ENCODE results near the gene RPS15A.

The RPS15A gene

DNA sequence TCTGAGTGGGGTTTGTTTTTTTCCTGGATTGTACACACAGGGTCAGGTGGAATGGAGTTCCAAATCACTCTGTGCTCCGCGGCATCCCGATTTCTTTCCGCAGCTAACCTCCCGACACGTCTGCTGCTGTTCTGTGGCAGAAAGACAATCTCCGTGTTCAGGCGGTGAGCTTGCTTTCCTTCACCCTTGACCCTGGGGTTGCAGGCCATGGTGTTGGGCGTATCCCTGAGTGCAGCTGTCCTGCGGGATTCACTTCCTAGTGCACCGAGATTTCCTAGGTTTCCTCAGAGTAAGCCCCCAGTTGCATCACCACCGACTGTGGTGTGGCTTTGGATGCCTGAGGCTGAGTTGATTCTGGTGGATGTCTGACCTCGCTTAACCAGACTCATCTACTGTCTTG lies 19.0 kb upstream of the RPS15A start:
- no peak overlapping the region for H3K27ac ChIP-seq (ENCODE audit: low read depth, low read length)
- 97% methylated on average over 13 of the region's 13 CpGs for WGBS
- H3K9me3 ChIP-seq (ENCODE audit: insufficient read depth, low read depth, low read length) = no peaks in the 10 kb centered on the region
- no peak overlapping the region for H3K9ac ChIP-seq (ENCODE audit: low read depth, low read length)
- no peaks in the 10 kb centered on the region for H3K27me3 ChIP-seq (ENCODE audit: insufficient read depth, low read length)
- H3K4me1 ChIP-seq (ENCODE audit: insufficient read depth, low read length) = peaks cover 28% of the 10 kb centered on the region
- no peak overlapping the region for H3K4me3 ChIP-seq (ENCODE audit: low read length)
- H3K36me3 ChIP-seq (ENCODE audit: insufficient read depth, low read length) = peaks cover 68% of the 10 kb centered on the region

DNA sequence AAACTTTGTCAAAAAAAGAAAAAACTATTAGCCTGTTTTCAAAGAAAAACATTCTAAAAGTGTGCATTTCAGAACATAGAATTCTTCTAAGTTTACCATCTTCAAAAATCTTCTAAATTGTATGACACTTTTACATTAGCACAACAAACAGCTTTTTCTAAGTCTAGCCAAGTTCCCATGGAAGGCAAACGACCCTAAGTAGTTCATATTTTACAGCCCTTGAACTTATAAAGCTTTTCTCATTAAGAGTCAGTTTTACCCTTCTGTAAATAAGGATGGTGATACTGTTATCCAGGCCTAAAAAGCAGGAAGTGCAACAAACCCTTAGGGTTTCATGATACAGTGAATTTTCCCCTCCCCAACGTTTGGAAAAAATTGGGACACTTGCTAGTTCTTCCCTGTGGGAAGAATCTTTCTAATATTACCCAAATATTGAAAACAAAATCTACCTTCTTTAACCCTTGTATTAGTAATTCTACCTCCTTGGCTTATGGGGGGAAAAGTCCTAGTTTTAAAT lies 15.2 kb upstream of the RPS15A start:
- Histone ChIP-seq H3K27ac (ENCODE audit: low read depth, low read length) (peak overlapping the region; percentile 62; the same call in 1 of the 2 replicates), H3K9me3 (ENCODE audit: insufficient read depth, low read depth, low read length) (no peaks in the 10 kb centered on the region), H3K4me3 (ENCODE audit: low read length) (no peak overlapping the region), H3K36me3 (ENCODE audit: insufficient read depth, low read length) (peaks cover 37% of the 10 kb centered on the region), H3K4me1 (ENCODE audit: insufficient read depth, low read length) (peaks cover 41% of the 10 kb centered on the region), H3K9ac (ENCODE audit: low read depth, low read length) (no peak overlapping the region), H3K27me3 (ENCODE audit: insufficient read depth, low read length) (no peaks in the 10 kb centered on the region)
- 37% methylated on average over 2 of the region's 2 CpGs for WGBS

DNA sequence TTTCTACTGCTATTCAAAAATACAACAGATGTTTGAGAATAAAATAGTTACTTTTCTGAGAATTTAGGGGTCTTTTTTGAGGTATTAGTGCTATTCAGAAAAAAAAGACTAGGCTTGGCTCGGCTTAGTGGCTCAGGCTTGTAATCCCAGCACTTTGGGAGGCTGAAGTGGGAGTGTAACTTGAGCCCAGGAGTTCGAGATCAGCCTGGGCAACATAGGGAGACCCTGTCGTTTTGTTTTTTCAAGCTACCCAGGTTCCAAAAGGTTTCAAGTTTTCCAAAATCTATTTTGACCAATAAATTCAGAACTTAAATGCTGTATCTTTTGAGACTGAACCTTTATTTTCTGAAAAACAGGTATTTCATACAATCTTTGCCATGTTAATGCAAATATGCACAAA lies 14.4 kb upstream of the RPS15A start:
- peak overlapping the region; percentile 62 for H3K27ac ChIP-seq (ENCODE audit: low read depth, low read length)
- WGBS = 18% methylated on average over 3 of the region's 3 CpGs

DNA sequence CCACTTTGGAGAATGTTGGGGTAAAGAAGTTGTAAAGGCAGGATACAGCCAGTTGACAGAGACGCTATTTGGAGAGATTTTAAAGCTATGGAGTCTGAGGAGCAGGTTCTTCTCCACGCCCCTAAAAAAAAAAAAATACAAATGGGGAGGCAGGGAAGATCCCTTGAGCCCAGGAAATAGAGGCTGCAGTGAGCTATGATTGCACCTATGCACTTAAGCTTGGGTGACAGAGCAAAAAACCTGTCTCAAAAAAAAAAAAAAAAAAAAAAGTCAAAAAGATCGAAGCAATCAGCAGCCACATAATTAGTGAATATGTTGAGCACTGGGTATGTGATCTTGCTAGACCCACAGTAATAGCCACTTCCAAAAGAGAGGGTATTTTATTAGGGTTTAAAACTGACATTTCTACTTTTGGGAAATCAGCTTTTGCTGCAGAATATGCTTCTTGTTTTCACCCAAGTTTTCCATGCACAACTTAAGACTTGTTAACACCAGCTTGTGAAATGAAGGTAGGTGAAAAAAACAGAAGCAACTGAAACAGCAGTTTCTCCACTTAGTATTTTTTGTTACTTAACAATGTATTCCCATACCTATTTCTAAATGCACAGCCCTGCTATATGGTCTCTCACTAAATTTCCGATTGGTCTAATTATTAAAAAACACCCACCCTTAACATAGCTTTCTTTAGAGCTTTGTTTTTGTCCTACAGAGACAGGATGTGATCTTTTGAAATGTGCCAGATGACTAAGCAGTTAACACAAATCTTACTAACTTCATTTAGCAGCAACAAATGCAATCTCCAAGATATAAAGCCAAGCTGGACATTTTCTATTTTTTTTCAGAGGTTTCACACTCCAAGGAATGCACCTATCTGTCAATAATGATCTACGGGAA lies 13.7 kb upstream of the RPS15A start:
- 0 out of 2 replicates have a peak overlapping the region, but pooled peaks have one; percentile 8 for H3K4me3 ChIP-seq (ENCODE audit: low read length)
- no peaks in the 10 kb centered on the region for H3K9me3 ChIP-seq (ENCODE audit: insufficient read depth, low read depth, low read length)
- WGBS = 91% methylated on average over 5 of the region's 5 CpGs
- peak overlapping the region; percentile 28; the same call in 1 of the 2 replicates for H3K9ac ChIP-seq (ENCODE audit: low read depth, low read length)
- H3K4me1 ChIP-seq (ENCODE audit: insufficient read depth, low read length) = peaks cover 54% of the 10 kb centered on the region
- H3K27me3 ChIP-seq (ENCODE audit: insufficient read depth, low read length) = no peaks in the 10 kb centered on the region
- H3K27ac ChIP-seq (ENCODE audit: low read depth, low read length) = peak overlapping the region; percentile 62
- H3K36me3 ChIP-seq (ENCODE audit: insufficient read depth, low read length) = peaks cover 30% of the 10 kb centered on the region

More for the DNA sequence above, 14.4 kb upstream of the RPS15A start:
- 0 out of 2 replicates have a peak overlapping the region, but pooled peaks have one; percentile 8 for H3K4me3 ChIP-seq (ENCODE audit: low read length)
- H3K9me3 ChIP-seq (ENCODE audit: insufficient read depth, low read depth, low read length) = no peaks in the 10 kb centered on the region
- no peaks in the 10 kb centered on the region for H3K27me3 ChIP-seq (ENCODE audit: insufficient read depth, low read length)
- H3K4me1 ChIP-seq (ENCODE audit: insufficient read depth, low read length) = peaks cover 49% of the 10 kb centered on the region
- H3K9ac ChIP-seq (ENCODE audit: low read depth, low read length) = peak overlapping the region; percentile 28; the same call in 1 of the 2 replicates
- H3K36me3 ChIP-seq (ENCODE audit: insufficient read depth, low read length) = peaks cover 34% of the 10 kb centered on the region

DNA sequence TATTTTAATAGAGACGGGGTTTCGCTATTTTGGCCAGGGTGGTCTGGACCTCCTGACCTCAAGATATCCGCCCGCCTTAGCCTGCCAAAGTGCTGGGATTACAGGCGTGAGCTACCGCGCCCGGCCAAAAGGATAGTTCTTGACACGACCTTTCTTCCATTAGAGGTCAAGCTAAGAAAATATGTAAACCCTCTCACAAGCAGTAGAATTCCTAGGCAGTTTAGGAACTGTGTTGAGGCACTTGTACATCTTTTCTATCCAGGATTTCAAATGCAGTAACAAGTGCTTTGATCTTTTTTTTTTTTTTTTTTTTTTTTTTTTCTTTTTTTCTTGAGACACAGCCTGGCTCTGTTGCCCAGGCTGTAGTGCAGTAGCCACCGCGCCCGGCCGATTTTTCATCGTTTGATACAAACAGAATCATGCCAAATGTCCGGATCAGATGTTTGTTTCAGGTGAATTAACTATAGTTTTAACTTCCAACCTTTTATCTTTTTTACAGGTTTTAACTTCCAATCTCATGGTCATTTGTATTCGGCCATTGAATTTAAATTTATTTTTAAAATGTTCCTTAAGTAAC lies 12.7 kb upstream of the RPS15A start:
- Histone ChIP-seq H3K36me3 (ENCODE audit: insufficient read depth, low read length) (peaks cover 28% of the 10 kb centered on the region), H3K4me1 (ENCODE audit: insufficient read depth, low read length) (peaks cover 54% of the 10 kb centered on the region), H3K27me3 (ENCODE audit: insufficient read depth, low read length) (no peaks in the 10 kb centered on the region), H3K9ac (ENCODE audit: low read depth, low read length) (no peak overlapping the region), H3K4me3 (ENCODE audit: low read length) (no peak overlapping the region), H3K27ac (ENCODE audit: low read depth, low read length) (no peak overlapping the region), H3K9me3 (ENCODE audit: insufficient read depth, low read depth, low read length) (no peaks in the 10 kb centered on the region)
- 95% methylated on average over 15 of the region's 16 CpGs for WGBS

DNA sequence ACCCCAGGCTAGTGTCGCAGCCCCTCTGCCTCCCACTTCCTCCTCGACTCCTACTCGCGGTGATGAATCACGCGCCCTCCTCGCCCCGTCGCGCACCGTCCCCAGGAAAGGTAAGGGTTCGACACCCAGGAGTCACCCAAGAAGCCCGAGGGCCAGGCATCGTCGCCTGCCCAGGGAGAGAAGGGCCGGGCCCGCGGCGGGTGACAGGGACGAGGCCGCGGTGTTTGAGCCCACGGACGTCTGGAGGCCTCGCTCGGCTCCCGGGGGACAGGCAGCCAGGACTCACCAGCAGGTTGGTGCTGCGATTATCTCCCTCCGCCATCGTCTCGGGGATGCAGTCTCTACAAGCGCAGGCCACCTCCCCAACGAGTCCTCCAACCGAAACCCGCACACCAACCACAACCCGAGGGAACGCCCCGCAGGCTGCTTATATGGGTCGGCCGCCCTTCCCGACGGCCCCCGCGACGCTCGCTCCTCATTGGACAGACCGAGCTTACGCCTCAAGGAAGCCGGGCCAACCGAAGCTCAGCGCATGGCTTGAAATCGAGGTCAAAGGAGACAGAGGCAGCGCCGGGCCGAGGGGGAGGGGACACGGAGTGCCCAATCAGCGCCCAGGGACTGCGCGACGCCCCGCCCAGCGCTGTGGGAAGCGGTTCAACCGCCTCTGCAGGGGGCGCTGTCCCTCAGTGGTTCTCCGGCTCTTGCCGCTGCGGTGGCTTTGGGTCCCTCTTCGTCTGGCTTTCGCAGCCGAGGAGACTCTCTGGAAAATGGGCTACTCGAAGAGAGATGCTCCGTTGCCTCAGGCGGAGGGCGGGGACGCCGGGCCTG lies 11.2 kb upstream of the RPS15A start, which contains the start of gene ARL6IP1:
Gene ARL6IP1 (minus strand): TSS at position 405 of the 828 bp plus-strand sequence. CDS start 83 bp downstream, at position 322.
- Histone ChIP-seq H3K9ac (ENCODE audit: low read depth, low read length) (peak within 1 kb of the TSS; percentile 92), H3K9me3 (ENCODE audit: insufficient read depth, low read depth, low read length) (no peaks in the 10 kb centered on the region), H3K36me3 (ENCODE audit: insufficient read depth, low read length) (peaks cover 31% of the 10 kb centered on the region), H3K4me3 (ENCODE audit: low read length) (peak within 1 kb of the TSS; percentile 91), H3K4me1 (ENCODE audit: insufficient read depth, low read length) (peaks cover 48% of the 10 kb centered on the region), H3K27me3 (ENCODE audit: insufficient read depth, low read length) (no peaks in the 10 kb centered on the region), H3K27ac (ENCODE audit: low read depth, low read length) (peak within 1 kb of the TSS; percentile 94)
- under 1% methylated on average over 77 of the region's 77 CpGs for WGBS

DNA sequence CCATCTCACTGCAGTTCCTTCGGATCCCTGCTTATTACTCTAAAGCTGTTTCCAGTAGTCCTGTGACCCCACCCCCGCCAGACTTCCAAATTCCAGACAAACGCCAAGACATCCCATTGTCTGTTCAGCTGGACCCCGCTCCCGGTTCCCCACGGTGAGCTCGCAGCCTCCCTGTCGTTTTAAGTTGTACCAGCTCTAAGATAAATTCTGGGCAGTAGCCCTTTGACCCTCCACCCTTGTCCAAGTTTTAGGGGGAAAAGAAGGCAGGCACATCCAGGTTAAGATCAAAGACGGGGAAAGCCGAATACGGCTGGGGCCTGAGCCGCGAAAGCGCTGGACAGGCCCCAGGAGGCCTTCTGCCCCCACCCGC lies 10.6 kb upstream of the RPS15A start:
- peak overlapping the region; percentile 91 for H3K4me3 ChIP-seq (ENCODE audit: low read length)
- H3K4me1 ChIP-seq (ENCODE audit: insufficient read depth, low read length) = peaks cover 42% of the 10 kb centered on the region
- under 1% methylated on average over 15 of the region's 15 CpGs for WGBS
- H3K9me3 ChIP-seq (ENCODE audit: insufficient read depth, low read depth, low read length) = no peaks in the 10 kb centered on the region
- peak overlapping the region; percentile 86 for H3K27ac ChIP-seq (ENCODE audit: low read depth, low read length)
- no peaks in the 10 kb centered on the region for H3K27me3 ChIP-seq (ENCODE audit: insufficient read depth, low read length)
- peak overlapping the region; percentile 92 for H3K9ac ChIP-seq (ENCODE audit: low read depth, low read length)
- peaks cover 37% of the 10 kb centered on the region for H3K36me3 ChIP-seq (ENCODE audit: insufficient read depth, low read length)

DNA sequence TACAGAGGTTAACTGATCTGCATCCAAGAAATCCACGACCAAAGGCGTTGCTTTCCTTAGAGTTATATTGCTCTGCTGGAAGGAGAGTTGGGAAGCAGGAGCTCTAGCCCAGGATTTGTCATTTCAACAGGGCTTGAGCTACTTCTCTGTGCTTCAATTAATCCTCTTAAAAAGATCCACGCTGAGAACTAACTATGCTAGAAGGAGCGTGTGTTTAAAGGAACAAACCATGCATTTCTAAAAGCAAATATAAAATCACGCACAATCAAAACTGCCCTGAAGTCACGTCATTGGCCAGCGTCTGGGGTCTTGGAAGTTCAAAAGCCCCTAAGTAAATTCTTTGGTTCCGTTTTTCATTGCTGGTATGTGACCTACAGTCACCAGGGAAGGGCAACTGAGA lies 10.2 kb upstream of the RPS15A start:
- peak overlapping the region; percentile 91 for H3K4me3 ChIP-seq (ENCODE audit: low read length)
- H3K27me3 ChIP-seq (ENCODE audit: insufficient read depth, low read length) = no peaks in the 10 kb centered on the region
- WGBS = 5% methylated on average over 8 of the region's 8 CpGs
- H3K4me1 ChIP-seq (ENCODE audit: insufficient read depth, low read length) = peaks cover 37% of the 10 kb centered on the region
- H3K27ac ChIP-seq (ENCODE audit: low read depth, low read length) = no peak overlapping the region
- no peaks in the 10 kb centered on the region for H3K9me3 ChIP-seq (ENCODE audit: insufficient read depth, low read depth, low read length)
- peak overlapping the region; percentile 92 for H3K9ac ChIP-seq (ENCODE audit: low read depth, low read length)
- peaks cover 41% of the 10 kb centered on the region for H3K36me3 ChIP-seq (ENCODE audit: insufficient read depth, low read length)

DNA sequence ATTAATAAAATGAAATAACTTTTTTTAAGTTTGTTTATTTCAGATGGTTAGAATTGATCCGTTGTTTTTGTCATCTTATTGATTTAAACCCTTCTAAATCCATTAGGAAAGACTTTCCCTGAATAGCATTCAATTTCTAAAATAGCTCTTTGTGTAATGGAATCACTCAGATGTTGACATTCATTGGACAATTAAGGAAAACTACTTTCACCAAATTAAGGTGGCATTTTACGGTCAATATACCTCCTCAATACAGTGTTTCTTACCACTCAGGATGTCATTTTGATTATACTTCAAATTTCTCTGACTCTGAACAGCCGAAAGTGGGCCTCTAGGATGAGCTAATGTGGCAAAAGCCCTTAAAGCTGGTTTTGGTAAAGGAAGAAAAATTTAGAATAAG lies 9.4 kb upstream of the RPS15A start:
- no peaks in the 10 kb centered on the region for H3K27me3 ChIP-seq (ENCODE audit: insufficient read depth, low read length)
- no peak overlapping the region for H3K27ac ChIP-seq (ENCODE audit: low read depth, low read length)
- H3K4me3 ChIP-seq (ENCODE audit: low read length) = peak overlapping the region; percentile 91
- peak overlapping the region; percentile 92; the same call in 1 of the 2 replicates for H3K9ac ChIP-seq (ENCODE audit: low read depth, low read length)
- H3K36me3 ChIP-seq (ENCODE audit: insufficient read depth, low read length) = peaks cover 49% of the 10 kb centered on the region
- H3K4me1 ChIP-seq (ENCODE audit: insufficient read depth, low read length) = peaks cover 30% of the 10 kb centered on the region
- 85% methylated on average over 2 of the region's 3 CpGs for WGBS
- no peaks in the 10 kb centered on the region for H3K9me3 ChIP-seq (ENCODE audit: insufficient read depth, low read depth, low read length)

DNA sequence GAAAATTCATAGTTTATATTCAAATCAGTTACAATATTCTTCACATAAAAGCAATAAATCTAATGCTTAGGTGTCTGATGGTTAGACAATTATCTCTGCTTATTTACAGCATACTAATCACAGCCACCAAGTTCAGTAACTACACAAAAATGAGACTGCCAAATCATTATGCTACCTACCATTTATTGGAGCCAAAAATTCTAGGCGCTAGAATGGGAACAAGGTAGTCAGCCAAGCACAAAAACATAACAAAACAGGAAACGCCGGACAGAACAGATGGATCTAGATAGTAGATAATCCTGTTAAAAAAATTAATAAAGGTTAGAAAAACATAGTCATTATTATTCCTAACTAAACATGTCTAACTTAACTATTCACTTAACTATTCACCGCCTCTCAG lies 7.6 kb upstream of the RPS15A start:
- Histone ChIP-seq H3K27me3 (ENCODE audit: insufficient read depth, low read length) (no peaks in the 10 kb centered on the region), H3K36me3 (ENCODE audit: insufficient read depth, low read length) (peaks cover 65% of the 10 kb centered on the region), H3K9me3 (ENCODE audit: insufficient read depth, low read depth, low read length) (no peaks in the 10 kb centered on the region), H3K4me1 (ENCODE audit: insufficient read depth, low read length) (peaks cover 15% of the 10 kb centered on the region), H3K9ac (ENCODE audit: low read depth, low read length) (no peak overlapping the region), H3K27ac (ENCODE audit: low read depth, low read length) (no peak overlapping the region), H3K4me3 (ENCODE audit: low read length) (no peak overlapping the region)
- 100% methylated on average over 2 of the region's 4 CpGs for WGBS
